CD4-positive, alpha-beta T cell treated with Interleukin-12 subunit alpha and Interleukin-12 subunit beta, for 1 hour (primary cell): Measurements from ENCODE around the gene RPS18.

ENCODE experiments used
- DNase-seq: peaks from one replicate; pipeline ENCODE4 v3.0.0-alpha.2; 2020

RPS18 gene

GRCh38 chr6:33315793-33316602, 44.1 kb downstream of the RPS18 start:
- DNase-seq, result no peak

GRCh38 chr6:33316603-33317418, 44.9 kb downstream of the RPS18 start:
- DNase-seq, result no peak

- no peak for DNase-seq
These were observed 45.5 kb downstream of the RPS18 start for GRCh38 chr6:33317419-33317668.

GRCh38 chr6:33317669-33318425, 46.0 kb downstream of the RPS18 start, which contains the start of gene ZBTB22:
Gene ZBTB22, minus strand, starts transcription at chr6:33317744. Its CDS starts 828 bp downstream, at chr6:33316916.
- peak; percentile 97 for DNase-seq

- DNase-seq, result no peak
These were observed 46.7 kb downstream of the RPS18 start for GRCh38 chr6:33318426-33319073.

GRCh38 chr6:33319939-33320314, 48.1 kb downstream of the RPS18 start:
- no peak for DNase-seq

- no peak for DNase-seq
These were observed 48.7 kb downstream of the RPS18 start for GRCh38 chr6:33320315-33321181.

GRCh38 chr6:33321227-33321626, 49.4 kb downstream of the RPS18 start:
- no peak for DNase-seq

GRCh38 chr6:33323623-33323948, 51.7 kb downstream of the RPS18 start:
- DNase-seq, result no peak

GRCh38 chr6:33324125-33324524, 52.2 kb downstream of the RPS18 start:
- no peak for DNase-seq
